ENCODE data around the gene NRXN3.

The NRXN3 gene

DNA sequence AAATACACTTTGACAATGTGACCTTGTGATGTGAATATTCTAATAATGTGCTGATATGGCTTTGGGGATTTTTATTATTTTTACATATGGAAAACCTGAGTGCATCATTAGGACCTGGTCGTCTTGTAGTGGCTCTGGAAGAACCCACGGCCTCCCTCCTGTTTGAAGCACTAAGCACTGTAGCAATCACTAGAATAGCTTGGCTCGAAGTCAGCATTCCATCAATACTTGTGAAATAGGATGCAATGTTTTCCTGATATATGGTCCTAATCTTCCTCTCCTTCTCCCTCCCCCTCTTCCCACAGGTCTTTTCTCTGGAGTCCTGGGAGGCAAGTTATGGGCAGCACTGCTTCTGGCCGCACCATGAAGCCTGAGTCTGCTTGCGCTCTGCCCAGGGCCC is 71.9 kb downstream of the NRXN3 start:
- no peak for DNase-seq (ENCODE audit: low read depth, low spot score)

DNA sequence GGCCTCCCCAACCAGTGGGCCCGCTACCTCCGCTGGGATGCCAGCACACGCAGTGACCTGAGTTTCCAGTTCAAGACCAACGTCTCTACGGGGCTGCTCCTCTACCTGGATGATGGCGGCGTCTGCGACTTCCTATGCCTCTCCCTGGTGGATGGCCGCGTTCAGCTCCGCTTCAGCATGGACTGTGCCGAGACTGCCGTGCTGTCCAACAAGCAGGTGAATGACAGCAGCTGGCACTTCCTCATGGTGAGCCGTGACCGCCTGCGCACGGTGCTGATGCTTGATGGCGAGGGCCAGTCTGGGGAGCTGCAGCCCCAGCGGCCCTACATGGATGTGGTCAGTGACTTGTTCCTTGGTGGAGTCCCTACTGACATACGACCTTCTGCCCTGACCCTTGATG is 73.0 kb downstream of the NRXN3 start:
- no peak for DNase-seq (ENCODE audit: low read depth, low spot score)

DNA sequence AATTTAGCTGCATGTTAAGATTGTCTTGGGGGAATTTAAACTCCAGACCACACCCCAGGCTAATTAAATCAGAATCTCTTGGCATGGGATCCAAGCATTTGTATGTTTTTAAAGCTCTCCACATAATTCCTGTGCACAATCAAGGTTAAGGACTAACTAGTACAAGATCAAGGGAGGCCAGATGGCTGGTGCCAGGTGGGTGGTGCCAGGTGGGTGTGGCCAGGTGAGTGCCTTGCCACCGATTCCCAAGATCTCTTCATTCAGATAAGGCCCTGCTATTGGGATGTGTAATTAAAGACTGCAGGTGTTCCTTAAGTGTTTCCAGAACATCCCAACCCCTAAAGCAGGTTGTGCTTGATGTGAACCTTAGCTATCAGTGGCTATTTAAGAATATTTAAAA is 75.1 kb downstream of the NRXN3 start:
- no peak for DNase-seq (ENCODE audit: low read depth, low spot score)

DNA sequence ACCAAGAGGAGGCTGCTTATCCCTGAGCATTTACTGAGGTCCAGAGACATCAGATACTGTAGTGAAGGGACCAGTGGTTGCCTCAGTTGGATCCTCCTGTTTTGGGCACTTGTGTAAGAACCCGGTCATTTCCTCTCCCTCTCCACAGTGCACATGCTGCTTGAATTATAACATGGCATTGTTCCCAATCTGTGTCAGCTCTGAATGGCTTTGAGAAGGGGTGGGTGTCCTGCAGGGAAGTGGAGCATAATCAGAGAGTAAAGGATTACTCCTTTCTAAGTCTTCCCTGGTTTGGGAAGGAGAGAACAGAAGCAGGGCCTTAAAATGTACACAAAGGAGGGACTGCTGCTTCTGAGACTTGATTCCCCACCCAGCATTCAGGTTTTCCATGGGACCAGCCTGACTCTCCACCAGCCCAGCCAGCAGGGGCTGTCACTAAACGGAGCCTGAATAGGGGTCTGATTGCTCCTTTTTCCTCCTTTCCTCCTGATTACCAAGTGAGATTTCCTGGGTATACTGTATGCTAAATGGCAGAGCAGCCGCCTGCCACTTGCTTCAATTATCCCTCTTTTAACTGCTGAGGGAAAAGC is 78.4 kb downstream of the NRXN3 start:
- DNase-seq (ENCODE audit: low read depth, low spot score), result no peak

DNA sequence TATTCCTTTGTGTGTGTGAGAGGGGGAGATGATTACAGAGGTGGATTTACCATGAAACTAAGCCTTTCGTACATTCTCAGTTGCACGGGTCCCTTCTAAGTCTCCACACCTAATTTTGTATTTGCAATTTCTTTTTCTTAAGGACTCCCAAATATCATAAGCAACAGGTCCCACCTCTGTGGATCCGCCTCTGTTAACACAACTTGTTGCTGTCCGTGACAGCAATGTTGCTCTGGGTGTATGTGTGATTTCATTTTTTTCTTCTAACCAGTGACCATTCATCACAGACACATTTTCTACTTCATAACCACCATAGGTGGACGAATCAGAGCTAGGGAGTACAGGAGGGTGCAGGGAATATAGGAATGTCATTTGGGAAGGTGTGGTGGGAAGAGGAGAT is 81.1 kb downstream of the NRXN3 start:
- no peak for DNase-seq (ENCODE audit: low read depth, low spot score)

DNA sequence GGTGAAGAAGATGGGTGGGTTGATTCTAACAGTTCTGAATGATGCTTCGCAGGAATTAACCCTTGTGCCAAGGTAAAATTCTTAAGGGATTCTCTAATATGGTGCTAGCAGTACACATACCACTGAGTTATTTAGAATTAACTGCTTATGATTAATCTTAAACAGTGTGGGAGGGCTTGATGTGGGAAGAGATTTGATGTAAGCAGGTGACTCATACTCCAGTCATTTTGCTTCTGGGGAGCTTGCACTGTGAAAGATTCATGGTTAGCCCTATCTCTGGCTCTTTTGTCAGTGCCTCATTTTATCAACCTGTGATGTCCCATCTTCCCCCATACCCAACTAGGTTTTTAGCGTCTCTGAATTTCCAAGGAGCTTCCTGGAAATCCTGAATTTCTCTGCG is 83.8 kb downstream of the NRXN3 start:
- no peak for DNase-seq (ENCODE audit: low read depth, low spot score)

DNA sequence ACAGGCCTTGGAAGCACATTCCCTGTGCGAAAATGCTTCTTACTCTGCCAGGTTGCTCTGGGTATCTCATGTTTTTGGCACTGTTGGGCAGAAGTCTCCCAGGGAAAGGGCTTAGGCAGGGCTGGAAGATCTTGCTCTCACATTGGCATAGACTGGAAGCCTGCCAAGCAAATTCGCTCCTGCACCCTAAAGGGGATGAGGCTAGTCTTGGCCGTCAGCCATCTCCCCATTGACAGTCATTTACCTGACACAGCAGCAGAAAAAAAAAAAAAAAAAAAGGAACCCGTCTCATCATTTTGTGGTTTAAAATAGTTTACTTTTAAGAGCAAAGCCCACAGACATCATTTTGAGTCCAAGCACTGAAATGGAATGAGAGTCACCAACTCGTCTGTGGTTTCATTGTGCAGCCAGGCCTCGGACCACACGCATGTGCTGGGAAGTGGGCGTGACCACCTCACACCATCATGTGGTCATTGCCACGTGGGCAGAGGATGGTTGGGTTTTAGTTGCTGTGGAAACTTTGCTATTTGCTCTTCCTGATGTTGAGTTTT is 84.8 kb downstream of the NRXN3 start:
- no peak for DNase-seq (ENCODE audit: low read depth, low spot score)

DNA sequence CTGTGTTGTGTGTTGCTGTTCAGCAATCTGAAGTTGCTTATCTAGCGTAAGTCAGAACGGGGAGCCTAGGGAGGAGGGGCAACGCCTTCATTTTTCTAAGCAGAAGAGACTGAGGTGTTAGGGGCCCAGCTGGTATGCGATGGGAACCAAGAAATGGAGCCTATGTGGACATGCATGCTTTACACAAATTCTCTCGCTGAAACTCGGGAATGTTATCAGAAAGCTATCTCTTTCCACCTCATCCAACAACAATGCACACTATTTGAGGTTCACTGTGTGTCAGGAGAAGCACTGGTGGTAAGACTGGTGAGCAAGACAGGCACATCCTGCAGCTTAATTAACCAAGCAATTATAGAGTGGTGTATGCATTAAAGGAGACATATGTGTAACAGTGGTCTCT is 89.7 kb downstream of the NRXN3 start:
- DNase-seq (ENCODE audit: low read depth, low spot score), result peak; percentile 20

DNA sequence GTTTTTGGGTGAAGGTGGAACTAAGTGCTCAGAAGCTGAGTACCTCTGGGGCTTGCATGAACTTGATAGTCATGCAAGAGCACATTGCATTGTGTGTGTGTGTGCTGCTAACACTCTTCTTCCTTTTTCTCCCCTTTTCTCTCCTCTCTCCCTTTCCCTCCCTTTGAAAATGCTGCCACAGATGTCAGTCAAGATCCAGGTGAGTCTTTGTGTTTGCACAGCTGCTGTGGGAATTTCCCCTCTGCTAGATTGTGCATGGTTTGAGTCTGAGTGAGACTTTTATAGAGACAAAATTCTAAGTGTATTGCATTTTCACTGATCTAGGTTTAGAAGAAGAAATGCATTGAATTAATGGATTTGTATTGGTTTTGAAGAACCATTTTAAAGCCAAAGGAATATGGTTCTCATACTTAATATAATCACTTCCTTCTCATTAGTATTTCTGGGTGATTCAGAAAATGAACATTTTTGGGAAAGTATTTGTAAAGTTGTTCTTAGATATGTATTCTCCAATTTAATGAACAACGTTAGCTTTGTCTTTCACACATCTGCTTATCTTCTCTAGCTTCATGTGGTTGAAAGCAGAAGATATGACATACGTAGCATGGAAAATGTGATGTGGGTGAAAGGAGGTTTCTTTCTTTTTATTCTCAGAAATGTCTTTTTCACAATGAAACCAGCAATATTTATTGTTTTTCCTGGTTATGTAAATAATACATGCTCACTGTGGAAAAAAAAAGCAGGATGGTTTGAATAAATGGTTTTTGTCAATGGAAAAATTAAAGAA is 108.5 kb downstream of the NRXN3 start:
- DNase-seq (ENCODE audit: low read depth, low spot score), result no peak

DNA sequence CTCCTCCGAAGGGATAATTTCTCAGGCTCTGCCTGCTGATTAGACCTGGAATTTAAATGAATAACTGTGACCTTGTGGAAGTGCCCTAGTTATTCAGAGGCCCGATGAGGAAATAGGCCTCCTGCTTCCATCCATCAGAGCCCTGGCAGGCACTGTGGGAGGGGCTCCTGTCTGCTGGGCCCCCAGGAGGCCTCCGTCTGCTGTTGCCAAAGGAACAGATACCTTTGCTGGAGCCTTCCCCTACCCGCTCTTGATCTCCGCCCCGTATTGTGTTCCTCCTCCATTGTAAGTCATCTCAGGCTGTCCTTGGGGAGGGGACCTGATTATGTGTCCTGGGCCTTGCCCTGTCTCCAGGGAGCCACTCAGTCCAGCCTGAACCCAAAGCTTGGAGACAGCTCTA is 112.3 kb downstream of the NRXN3 start:
- peak; percentile 49 for DNase-seq (ENCODE audit: low read depth, low spot score)

DNA sequence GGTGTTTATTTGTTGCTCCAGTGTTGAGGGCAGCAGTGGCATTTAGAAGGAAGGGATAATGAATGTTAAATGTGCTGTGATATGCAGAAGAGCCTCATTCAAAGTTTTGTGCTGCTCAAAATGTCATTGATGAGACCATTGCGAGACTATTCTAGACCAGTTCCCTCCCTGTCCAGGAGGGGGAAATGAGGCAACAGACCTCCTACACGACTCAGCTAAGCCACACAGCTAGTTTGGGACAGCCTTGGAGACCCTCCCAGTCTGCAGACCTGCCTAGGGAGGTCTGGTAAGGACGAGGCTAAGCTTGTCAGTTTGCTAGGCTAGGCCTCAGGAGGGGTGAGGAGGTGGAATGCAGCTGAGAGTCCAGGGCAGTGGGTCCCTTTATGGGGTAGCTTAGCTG is 116.0 kb downstream of the NRXN3 start:
- DNase-seq (ENCODE audit: low read depth, low spot score), result no peak

DNA sequence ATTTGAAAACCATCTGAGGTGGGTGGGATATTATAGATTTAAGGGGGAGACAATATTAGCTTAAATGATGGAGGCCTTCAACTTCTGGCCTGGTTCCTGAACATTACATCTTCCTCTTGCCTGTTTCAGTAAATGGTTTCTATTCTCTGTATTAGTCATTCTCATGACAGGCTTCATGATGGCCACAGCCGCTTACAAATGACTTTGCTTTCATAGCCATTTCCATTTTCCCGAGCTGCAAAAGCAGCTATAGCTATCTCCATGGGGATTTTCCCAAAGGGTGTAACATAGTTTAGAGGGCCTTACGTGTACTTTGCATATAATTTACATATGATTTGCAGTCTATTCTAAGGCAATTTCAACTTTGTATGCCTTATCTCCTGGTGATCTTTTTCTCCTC is 121.8 kb downstream of the NRXN3 start:
- DNase-seq (ENCODE audit: low read depth, low spot score), result no peak

DNA sequence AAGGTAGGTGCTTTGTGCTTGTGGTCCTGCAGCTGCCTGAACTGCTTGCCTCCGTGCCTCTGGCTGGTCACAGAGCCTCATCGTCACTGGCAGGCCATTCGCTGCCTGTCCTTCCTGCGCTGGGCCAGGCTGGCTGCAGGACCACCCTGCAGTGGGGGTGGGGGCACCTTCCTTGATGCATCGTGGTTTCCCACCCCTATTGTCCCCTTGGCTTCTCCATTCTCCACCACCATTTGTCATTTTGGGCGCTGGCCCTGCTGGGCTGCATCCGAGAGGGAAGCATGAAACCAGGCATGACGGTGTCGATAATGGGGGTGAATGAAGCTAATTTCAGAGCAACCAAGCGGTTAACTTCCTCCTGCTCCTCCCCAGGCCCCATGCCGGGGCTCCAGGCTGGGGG is 127.7 kb downstream of the NRXN3 start:
- DNase-seq (ENCODE audit: low read depth, low spot score), result no peak

DNA sequence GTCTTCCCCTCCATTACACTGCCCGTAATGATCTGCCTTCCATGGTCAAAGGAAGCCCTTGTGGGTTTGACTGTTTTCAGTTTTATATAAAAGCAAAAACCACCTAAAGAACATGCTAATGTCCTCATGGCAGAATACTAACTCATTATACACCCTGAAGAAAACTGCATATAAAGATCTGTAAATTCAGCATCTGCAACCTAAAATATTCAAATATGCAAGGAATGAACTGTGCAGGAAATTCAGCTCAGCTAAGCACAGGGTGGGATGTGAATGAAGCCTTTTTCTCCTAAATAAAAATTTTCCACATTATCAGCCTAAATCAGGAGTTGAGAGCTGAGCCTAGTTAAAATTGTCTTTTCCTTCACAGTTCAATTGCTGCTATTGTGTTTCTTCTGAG is 128.1 kb downstream of the NRXN3 start:
- DNase-seq (ENCODE audit: low read depth, low spot score), result no peak

DNA sequence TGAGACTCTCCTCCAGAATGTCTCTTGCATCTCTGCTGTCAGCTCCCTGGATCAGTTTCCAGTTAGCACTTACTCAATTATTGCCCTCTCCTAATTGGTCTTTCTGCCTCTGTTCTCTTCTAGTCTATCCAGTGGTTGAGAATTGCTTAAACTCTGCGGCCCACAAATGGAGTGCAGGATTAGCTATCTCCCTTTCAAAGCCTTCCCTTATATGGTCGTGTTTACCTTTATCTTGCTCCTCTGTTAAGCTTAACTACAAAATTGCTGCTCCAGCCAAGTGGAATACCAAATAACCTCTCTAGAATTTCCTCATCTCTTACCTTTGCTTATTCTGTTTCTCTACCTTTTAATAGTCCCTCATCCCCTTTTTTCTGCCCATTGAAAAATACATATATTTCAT is 132.7 kb downstream of the NRXN3 start:
- no peak for DNase-seq (ENCODE audit: low read depth, low spot score)

DNA sequence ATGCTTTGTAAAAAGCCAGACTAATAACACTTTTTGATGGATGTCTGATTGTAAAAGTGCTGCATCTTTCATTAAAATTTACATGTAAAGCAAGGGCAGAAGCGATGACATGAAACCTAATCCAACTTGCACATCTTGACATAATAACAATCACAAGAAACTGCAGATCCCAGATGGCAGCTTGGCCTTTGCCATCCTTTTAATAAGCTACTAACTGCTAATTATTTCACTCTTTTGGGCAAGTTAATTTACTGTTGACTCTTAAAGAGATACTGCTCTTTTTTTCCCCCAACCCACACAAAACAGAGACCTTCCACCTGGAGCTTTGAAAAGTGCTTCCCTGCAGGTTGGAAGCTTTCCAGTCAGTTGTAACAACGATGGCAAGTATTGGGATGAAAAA is 137.5 kb downstream of the NRXN3 start:
- no peak for DNase-seq (ENCODE audit: low read depth, low spot score)

DNA sequence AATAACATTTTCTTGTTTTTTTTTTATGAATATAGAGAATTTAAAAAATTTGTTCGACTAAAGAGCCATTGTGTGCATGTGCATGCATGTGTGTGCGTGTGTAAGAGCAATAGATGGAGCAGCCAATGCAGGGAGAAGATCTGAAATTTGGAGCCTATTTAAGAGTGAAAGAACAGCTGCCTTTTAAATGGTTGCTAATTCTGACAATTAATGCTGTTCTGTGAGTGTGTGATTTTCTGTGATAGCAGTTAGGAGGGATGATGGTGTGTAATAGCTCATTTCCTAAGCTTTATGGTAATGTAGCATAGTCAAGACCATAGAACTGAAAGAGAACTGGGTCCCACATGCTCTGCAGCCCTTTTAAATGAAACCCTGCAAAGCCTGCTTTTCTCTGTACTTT is 137.9 kb downstream of the NRXN3 start:
- no peak for DNase-seq (ENCODE audit: low read depth, low spot score)

DNA sequence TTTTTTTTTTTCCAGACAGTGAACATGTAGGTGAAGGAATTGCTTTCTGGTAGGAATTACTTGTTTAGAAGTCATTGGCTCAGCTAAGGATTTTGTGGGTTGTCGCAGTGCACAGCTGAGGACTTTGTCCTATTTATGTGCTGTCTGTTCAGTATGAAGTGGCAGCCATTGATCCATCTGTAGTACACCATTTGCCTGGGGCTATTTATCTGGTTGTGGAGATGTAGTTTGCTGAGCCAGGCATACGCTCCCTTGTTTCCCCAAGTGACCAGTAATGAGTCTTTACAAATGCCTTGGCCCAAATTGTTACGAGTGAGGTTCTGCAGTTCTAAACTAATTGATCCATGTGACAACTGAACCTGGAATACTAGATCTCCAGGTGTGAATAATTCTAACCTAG is 140.1 kb downstream of the NRXN3 start:
- DNase-seq (ENCODE audit: low read depth, low spot score), result no peak

DNA sequence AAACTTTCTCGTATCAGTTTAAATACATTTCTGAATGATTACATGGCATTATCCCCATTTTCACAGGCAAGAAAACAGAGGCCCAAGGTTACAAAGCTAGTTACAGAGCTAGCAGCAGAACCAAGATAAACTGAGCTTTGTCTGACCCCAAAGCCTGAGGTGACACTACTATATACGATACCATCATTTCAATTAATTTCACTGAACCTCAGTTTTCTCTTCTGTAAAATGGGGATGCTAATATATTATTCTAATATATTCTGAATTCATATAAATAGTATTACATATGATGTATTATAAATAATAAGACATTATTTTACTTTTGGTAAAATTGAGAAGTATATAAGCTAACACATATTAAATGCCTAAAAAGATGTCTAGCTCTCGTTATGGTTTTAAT is 143.3 kb downstream of the NRXN3 start:
- DNase-seq (ENCODE audit: low read depth, low spot score), result no peak

DNA sequence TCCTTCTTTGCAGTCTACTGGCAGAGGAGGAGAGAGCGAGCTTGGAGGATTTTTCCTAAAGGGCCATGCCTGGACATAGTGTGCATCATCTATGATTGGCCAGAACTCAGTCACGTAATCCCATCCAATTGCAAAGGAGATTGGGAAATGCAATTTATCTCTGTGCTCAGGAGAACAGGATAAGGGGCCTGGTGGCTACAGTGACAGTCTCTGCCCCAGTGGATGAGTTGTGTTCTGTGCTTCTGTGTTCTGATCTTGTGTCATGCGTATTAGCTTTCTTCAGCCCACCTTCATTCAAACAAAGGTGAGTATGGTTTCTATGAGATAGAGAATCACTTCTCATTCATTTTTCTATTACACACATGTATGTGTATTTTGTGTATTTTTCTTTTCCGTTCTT is 144.3 kb downstream of the NRXN3 start:
- no peak for DNase-seq (ENCODE audit: low read depth, low spot score)

DNA sequence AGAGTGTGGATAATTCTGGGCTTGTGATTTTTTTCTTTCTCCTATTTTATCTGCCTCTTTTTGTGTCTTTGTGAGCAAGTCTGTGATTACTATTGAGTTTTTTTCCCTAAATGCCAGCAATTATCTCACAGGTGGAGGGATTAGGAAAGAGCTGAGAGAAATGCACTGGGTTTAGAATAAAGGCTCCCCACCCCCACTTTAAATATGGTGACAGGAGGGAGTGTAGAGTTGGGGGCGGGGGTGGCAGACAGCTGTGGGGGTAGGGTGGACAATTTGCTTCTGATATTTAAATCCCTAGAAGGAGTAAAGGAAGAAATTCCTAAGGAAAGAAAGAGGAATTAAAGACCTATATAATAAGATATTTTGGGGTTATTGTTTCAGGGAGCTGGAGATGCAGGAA is 145.9 kb downstream of the NRXN3 start:
- no peak for DNase-seq (ENCODE audit: low read depth, low spot score)

DNA sequence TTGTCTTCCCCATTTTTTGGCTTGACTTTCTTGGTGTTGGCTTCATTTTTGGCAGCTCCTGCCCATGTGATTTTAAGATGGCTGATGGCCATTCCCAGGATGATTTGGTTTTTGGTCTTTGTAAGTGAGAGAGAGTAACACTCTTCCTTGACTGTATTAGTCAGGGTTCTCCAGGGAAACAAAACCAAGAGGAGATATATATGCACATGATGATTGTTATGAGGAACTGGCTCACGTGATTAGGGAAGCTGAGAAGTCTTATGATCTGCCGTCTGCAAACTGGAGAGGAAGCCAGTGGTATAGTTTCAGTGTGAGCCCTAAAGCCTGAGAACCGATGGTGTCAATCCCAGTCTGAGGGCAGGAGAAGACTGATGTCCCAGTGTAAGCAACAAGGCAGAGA is 146.6 kb downstream of the NRXN3 start:
- no peak for DNase-seq (ENCODE audit: low read depth, low spot score)

DNA sequence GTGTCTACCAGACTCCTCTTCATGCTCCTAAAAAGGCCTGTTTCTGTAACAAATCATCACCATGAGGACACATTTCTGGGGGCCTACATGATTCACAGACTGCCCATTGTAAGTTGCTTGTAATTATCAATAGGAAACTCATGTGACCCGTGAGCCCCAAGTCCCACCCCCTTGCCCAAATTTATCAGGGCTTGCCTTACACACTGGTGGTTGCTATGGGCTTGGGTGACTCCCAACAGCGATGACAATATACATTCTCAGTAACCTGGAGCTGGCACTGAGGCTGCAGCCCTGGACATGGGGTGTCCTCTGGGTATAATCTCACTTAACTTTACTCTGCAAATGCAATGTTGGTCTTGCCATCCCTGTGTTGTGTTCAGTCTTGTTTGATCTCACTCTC is 149.2 kb downstream of the NRXN3 start:
- DNase-seq (ENCODE audit: low read depth, low spot score), result no peak

Data from ELF-1 (cell line).